Neural cell (in vitro differentiated cells): ENCODE data around the gene SPATA3.

Source experiments
- EP300 ChIP-seq: fragments of 450-650 bp; conservative IDR thresholded peaks from 2 replicates; pipeline ENCODE4 v1.6.1; 2014; ENCODE audit warnings: antibody characterized with exemption, mild to moderate bottlenecking, moderate library complexity; ENCODE audit not compliant: poor library complexity, severe bottlenecking
- EZH2 ChIP-seq: fragments of 200-600, 300-800 bp; shearing (Covaris generic), sonication (generic); IDR thresholded peaks from 2 replicates; pipeline ENCODE4 v1.6.1; 2014; ENCODE audit warnings: antibody characterized with exemption, low read length, borderline replicate concordance, mild to moderate bottlenecking; ENCODE audit not compliant: insufficient read depth, poor library complexity, severe bottlenecking
- POLR2AphosphoS5 ChIP-seq: IDR thresholded peaks from 2 replicates; pipeline ENCODE4 v1.6.1; 2012
- RAD21 ChIP-seq: fragments of 450-650 bp; conservative IDR thresholded peaks from 2 replicates; pipeline ENCODE4 v1.6.1; 2014; ENCODE audit warnings: antibody characterized with exemption, mild to moderate bottlenecking, moderate library complexity
- SMC3 ChIP-seq: fragments of 450-650 bp; conservative IDR thresholded peaks from 2 replicates; pipeline ENCODE4 v1.6.1; 2014; ENCODE audit warnings: antibody characterized with exemption, mild to moderate bottlenecking, moderate library complexity; ENCODE audit not compliant: poor library complexity
- TAF1 ChIP-seq: IDR thresholded peaks from 2 replicates; pipeline ENCODE4 v1.6.1; 2012; ENCODE audit warnings: low read depth
- TF ChIP-seq, protein P1 (sequence below): fragments of 450-650 bp; IDR thresholded peaks from 2 replicates; pipeline ENCODE4 v1.5.1; 2014; ENCODE audit warnings: antibody characterized with exemption, mild to moderate bottlenecking, moderate library complexity; ENCODE audit not compliant: poor library complexity, severe bottlenecking
- TF ChIP-seq, protein P2 (sequence below): IDR thresholded peaks from 2 replicates; pipeline ENCODE4 v1.6.1; 2012; ENCODE audit warnings: borderline replicate concordance

DNA sequence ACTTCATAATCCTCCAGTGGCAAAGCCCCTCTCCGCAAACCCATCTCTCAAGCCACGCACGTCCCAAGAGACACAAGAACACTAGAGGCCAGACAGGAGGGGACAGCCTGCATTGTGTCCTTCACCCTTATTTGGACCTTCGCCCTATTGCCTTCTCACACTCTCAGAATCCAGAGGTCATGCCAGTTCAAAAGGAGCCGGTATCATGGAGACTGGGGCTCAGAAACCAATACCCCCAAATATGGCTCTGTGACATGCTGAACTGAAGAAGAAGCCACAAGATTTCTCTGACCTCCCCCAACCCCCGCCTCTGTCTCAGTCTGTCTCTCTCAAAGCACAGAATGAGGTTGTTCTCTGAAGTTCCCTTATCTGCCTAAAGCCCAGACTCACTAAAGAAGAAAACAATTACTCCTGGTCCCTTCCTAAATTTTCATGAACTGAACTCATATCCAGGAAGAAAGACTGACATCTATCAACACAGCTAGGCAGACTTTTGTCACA, 19.2 kb upstream of the SPATA3 start:
- TF ChIP-seq, protein P1, sequence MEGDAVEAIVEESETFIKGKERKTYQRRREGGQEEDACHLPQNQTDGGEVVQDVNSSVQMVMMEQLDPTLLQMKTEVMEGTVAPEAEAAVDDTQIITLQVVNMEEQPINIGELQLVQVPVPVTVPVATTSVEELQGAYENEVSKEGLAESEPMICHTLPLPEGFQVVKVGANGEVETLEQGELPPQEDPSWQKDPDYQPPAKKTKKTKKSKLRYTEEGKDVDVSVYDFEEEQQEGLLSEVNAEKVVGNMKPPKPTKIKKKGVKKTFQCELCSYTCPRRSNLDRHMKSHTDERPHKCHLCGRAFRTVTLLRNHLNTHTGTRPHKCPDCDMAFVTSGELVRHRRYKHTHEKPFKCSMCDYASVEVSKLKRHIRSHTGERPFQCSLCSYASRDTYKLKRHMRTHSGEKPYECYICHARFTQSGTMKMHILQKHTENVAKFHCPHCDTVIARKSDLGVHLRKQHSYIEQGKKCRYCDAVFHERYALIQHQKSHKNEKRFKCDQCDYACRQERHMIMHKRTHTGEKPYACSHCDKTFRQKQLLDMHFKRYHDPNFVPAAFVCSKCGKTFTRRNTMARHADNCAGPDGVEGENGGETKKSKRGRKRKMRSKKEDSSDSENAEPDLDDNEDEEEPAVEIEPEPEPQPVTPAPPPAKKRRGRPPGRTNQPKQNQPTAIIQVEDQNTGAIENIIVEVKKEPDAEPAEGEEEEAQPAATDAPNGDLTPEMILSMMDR = no peak
- TF ChIP-seq RAD21 = no peak
- no peak for TF ChIP-seq EZH2
- TF ChIP-seq TAF1 = no peak
- TF ChIP-seq EP300 = no peak
- TF ChIP-seq POLR2AphosphoS5 = no peak
- TF ChIP-seq, protein P2, sequence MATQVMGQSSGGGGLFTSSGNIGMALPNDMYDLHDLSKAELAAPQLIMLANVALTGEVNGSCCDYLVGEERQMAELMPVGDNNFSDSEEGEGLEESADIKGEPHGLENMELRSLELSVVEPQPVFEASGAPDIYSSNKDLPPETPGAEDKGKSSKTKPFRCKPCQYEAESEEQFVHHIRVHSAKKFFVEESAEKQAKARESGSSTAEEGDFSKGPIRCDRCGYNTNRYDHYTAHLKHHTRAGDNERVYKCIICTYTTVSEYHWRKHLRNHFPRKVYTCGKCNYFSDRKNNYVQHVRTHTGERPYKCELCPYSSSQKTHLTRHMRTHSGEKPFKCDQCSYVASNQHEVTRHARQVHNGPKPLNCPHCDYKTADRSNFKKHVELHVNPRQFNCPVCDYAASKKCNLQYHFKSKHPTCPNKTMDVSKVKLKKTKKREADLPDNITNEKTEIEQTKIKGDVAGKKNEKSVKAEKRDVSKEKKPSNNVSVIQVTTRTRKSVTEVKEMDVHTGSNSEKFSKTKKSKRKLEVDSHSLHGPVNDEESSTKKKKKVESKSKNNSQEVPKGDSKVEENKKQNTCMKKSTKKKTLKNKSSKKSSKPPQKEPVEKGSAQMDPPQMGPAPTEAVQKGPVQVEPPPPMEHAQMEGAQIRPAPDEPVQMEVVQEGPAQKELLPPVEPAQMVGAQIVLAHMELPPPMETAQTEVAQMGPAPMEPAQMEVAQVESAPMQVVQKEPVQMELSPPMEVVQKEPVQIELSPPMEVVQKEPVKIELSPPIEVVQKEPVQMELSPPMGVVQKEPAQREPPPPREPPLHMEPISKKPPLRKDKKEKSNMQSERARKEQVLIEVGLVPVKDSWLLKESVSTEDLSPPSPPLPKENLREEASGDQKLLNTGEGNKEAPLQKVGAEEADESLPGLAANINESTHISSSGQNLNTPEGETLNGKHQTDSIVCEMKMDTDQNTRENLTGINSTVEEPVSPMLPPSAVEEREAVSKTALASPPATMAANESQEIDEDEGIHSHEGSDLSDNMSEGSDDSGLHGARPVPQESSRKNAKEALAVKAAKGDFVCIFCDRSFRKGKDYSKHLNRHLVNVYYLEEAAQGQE = no peak
- TF ChIP-seq SMC3 = no peak
